Nephron (organoid): ENCODE data around the gene HS3ST4.

Experiments
- H3K27ac Mint-ChIP-seq, 3 experiments: 2 replicates each; pipeline ENCODE4 v1.8.0; 2020; ENCODE audit warnings: mixed read lengths in 3 of 3, mild to moderate bottlenecking in 2 of 3, moderate library complexity in 1 of 3
- H3K27me3 Mint-ChIP-seq: 2 replicates; pipeline ENCODE4 v1.8.0; 2021; ENCODE audit warnings: low read depth, mild to moderate bottlenecking, moderate library complexity, mixed read lengths
- H3K36me3 Mint-ChIP-seq: 2 replicates; pipeline ENCODE4 v1.8.0; 2020; ENCODE audit warnings: low read depth, mixed read lengths
- H3K4me1 Mint-ChIP-seq: 2 replicates; pipeline ENCODE4 v1.8.0; 2020; ENCODE audit warnings: mixed read lengths
- H3K4me3 Mint-ChIP-seq, 3 experiments: 2 replicates each; pipeline ENCODE4 v1.8.0; 2020; ENCODE audit warnings: mild to moderate bottlenecking in 3 of 3, mixed read lengths in 3 of 3, moderate library complexity in 2 of 3
- H3K9me3 Mint-ChIP-seq: 2 replicates; pipeline ENCODE4 v1.8.0; 2020; ENCODE audit warnings: mixed read lengths
- TF ChIP-seq, protein P1 (sequence below), 3 experiments: fragments of 200-600 bp; sonication (generic); IDR thresholded peaks; one replicate each; pipeline ENCODE4 v1.5.0; 2021; ENCODE audit warnings: antibody characterized with exemption in 3 of 3; ENCODE audit not compliant: unreplicated experiment in 3 of 3

Gene HS3ST4

DNA sequence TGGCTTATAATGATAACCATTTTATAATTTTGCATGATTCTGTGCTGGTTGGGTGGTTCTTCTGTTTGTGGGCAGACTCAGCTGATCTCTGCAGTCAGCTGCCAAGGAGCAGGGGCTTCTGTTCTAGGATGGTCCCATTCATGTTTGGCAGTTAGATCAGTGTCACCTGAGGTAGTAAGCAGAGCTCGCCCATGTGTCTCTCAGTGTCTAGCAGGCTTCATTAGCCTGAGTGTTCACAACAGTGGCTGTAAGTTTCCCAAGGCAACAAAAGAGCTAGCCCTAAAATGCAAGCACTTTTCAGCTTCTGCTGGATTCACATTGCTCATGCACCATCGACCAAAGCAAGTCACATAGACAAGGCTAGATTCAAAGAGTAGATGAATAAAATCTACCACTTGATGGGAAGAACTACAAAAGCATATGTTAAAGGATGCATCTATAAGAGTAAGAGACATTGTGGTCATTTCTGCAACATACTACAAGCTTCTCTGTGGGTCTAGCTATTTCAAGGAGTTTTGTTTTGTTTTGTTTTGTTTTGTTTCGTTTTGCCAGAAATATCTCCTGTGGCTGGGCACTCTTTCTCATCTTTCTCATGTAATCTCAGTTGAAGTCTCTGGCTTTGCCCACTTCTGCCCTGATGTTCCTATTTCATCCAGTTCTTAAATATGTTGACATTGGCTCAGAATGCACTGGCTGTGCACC is 180.8 kb downstream of the HS3ST4 start:
- peaks cover 5% of the 10 kb centered on the region for H3K9me3 Mint-ChIP-seq
- H3K4me3 Mint-ChIP-seq, result no peak overlapping the region
- H3K36me3 Mint-ChIP-seq, result no peaks in the 10 kb centered on the region
- H3K4me1 Mint-ChIP-seq, result no peaks in the 10 kb centered on the region
- H3K27ac Mint-ChIP-seq, result no peak overlapping the region
- TF ChIP-seq, protein P1, sequence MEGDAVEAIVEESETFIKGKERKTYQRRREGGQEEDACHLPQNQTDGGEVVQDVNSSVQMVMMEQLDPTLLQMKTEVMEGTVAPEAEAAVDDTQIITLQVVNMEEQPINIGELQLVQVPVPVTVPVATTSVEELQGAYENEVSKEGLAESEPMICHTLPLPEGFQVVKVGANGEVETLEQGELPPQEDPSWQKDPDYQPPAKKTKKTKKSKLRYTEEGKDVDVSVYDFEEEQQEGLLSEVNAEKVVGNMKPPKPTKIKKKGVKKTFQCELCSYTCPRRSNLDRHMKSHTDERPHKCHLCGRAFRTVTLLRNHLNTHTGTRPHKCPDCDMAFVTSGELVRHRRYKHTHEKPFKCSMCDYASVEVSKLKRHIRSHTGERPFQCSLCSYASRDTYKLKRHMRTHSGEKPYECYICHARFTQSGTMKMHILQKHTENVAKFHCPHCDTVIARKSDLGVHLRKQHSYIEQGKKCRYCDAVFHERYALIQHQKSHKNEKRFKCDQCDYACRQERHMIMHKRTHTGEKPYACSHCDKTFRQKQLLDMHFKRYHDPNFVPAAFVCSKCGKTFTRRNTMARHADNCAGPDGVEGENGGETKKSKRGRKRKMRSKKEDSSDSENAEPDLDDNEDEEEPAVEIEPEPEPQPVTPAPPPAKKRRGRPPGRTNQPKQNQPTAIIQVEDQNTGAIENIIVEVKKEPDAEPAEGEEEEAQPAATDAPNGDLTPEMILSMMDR (IDR thresholded peaks at IDR 0.05; ENCODE audit: unreplicated experiment in 3 of 3), result no peak
- H3K27me3 Mint-ChIP-seq, result no peaks in the 10 kb centered on the region

DNA sequence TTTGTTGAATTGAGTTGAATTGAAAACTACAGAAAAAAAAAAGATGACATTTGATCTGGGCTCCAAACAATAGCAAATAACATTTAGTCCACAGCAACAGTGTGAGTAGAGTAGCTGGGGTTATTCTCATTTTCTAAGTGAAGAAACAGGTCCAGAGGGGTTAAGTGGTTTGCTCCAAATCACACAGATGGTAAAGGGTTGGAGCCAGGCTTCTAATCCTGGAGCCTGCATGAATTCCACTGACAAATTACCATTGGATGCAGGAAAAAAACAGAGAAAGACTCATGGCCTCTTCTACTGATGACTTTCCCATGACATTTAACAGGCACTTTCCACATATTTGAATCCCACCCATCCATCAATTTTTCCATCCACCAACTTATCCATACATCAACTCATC is 182.4 kb downstream of the HS3ST4 start:
- Mint-ChIP-seq H3K4me1 (no peaks in the 10 kb centered on the region), H3K27ac (no peak overlapping the region), H3K36me3 (no peaks in the 10 kb centered on the region), H3K27me3 (no peaks in the 10 kb centered on the region), H3K9me3 (peaks cover 5% of the 10 kb centered on the region), H3K4me3 (no peak overlapping the region)
- TF ChIP-seq, protein P1 (IDR thresholded peaks at IDR 0.05; ENCODE audit: unreplicated experiment in 3 of 3), result no peak

DNA sequence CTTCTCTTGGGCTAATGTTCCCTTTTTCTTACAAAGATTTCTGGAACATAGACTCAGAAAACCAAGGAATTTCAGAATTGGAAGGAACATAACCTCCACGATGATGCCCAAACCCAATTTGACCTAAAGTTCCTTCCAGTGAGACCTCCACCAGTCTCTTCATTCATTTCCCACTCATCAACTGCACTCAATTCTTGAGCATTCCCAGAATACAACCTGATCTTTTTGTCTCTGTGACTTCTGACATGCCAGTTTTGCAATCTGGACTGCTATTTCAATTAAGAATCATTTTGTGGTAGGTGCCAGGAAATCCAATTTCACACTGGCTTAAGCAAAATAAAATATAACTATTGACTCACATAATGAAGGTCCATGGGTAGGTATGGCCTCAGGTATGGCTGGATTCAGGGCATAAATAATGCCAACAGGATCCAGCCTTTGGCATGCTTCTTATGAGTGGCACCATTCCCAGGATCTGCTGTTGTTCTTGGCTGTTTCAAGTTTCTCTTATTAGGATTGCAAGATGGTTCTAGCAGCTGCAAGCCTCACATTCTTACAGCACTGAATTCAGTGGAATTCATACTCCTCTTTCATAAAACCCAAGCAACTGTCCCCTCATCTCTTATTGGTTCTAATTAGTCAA is 184.3 kb downstream of the HS3ST4 start:
- TF ChIP-seq, protein P1 (IDR thresholded peaks at IDR 0.05; ENCODE audit: unreplicated experiment in 3 of 3), result no peak
- H3K27me3 Mint-ChIP-seq, result no peaks in the 10 kb centered on the region
- no peak overlapping the region for H3K27ac Mint-ChIP-seq
- no peak overlapping the region for H3K4me3 Mint-ChIP-seq
- H3K36me3 Mint-ChIP-seq, result no peaks in the 10 kb centered on the region
- no peaks in the 10 kb centered on the region for H3K4me1 Mint-ChIP-seq
- H3K9me3 Mint-ChIP-seq, result peaks cover 5% of the 10 kb centered on the region

DNA sequence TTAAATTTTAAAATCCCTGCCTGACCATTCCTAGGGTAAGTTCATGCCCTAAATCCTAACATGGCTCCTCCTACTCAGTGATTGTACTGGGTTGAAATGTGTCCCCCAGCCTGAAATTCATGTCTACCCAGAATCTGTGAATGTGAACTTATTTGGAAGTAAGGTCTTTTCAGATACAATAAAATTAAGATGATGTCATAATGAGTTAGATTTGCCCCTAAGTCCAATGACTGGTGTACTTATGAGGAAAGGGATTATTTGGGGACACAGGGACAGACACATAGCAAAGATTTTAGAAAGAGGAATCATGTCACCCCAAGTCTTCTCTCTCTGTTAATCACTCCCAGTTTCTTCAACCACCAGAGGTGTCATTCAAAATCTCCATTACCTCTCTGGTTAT is 185.3 kb downstream of the HS3ST4 start:
- TF ChIP-seq, protein P1 (IDR thresholded peaks at IDR 0.05; ENCODE audit: unreplicated experiment in 3 of 3), result no peak
- Mint-ChIP-seq H3K36me3 (no peaks in the 10 kb centered on the region), H3K27ac (no peak overlapping the region), H3K4me1 (no peaks in the 10 kb centered on the region), H3K9me3 (peaks cover 5% of the 10 kb centered on the region), H3K4me3 (no peak overlapping the region), H3K27me3 (no peaks in the 10 kb centered on the region)

DNA sequence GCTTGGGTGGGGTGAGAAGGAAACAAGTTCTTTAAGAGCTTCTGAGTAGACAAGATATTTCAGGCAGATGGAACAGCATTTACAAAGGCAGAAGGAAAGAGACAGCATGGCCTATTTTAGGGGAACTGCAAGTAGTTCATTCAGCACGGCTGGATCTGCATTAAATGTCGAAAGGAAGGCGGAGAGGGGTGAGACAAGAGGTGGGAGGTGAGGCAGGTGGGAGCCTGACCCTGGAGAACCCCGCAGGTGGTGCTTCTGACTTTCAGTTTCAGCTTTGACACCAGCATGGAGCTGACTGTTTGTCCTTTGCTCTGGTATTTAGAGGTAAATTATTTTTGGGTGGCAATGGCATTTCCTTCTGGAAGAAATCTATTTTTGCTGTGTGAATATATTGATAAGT is 194.8 kb downstream of the HS3ST4 start:
- Mint-ChIP-seq H3K36me3 (no peaks in the 10 kb centered on the region), H3K9me3 (no peaks in the 10 kb centered on the region), H3K4me1 (no peaks in the 10 kb centered on the region), H3K27me3 (peaks cover 17% of the 10 kb centered on the region), H3K27ac (no peak overlapping the region), H3K4me3 (no peak overlapping the region)
- TF ChIP-seq, protein P1 (IDR thresholded peaks at IDR 0.05; ENCODE audit: unreplicated experiment in 3 of 3), result no peak

DNA sequence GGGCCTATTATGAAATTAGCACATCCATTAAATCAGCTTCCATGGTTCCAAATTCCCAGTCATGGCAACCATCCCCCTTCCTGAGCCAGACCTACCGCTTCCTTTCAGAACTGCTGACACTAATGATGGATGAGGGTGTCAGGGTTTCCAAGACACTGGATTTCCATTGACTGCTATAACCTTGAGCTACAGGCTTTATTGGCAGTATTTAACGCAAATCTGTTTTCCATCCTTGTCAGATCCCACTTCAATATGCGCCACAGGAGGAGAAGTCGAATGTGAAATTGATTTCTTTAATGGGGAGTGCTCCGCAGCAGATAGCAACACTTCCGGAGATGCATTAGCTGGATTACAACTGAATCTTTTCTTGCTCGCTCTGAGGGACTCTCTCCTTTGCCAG is 197.1 kb downstream of the HS3ST4 start:
- peaks cover 22% of the 10 kb centered on the region for H3K27me3 Mint-ChIP-seq
- H3K4me3 Mint-ChIP-seq, result no peak overlapping the region
- peaks cover 5% of the 10 kb centered on the region for H3K4me1 Mint-ChIP-seq
- TF ChIP-seq, protein P1 (IDR thresholded peaks at IDR 0.05; ENCODE audit: unreplicated experiment in 3 of 3), result no peak
- no peaks in the 10 kb centered on the region for H3K36me3 Mint-ChIP-seq
- H3K27ac Mint-ChIP-seq, result no peak overlapping the region
- peaks cover 4% of the 10 kb centered on the region for H3K9me3 Mint-ChIP-seq
